T-helper 1 cell (primary cell): Measurements from ENCODE around the gene CLEC4G.

ENCODE experiments used
- DNase-seq, 5 donors: peaks; one replicate each; pipeline ENCODE4 v3.0.0-alpha.2; 2012 to 2020

The CLEC4G gene

DNA sequence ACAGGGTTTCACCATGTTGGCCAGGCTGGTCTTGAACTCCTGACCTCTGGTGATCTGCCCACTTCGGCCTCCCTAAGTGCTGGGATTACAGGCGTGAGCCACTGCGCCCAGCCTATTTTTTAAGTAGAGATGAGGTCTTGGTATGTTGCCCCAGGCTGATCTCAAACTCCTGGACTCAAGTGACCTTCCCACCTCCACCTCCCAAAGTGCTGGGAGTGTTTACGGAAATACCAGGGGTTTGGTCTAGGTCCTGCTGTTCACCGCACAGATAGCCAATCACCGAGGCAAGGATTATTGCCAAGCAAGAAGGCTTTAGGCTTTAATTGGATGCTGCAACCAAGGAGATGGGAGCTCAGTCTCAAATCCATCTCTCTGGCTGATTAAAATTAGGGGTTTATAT is 11.6 kb downstream of the CLEC4G start:
- no peak for DNase-seq

GRCh38 chr19:7718668-7719067 is 13.2 kb downstream of the CLEC4G start:
- DNase-seq: peak in 1 of 5 donors; percentile 35

DNA sequence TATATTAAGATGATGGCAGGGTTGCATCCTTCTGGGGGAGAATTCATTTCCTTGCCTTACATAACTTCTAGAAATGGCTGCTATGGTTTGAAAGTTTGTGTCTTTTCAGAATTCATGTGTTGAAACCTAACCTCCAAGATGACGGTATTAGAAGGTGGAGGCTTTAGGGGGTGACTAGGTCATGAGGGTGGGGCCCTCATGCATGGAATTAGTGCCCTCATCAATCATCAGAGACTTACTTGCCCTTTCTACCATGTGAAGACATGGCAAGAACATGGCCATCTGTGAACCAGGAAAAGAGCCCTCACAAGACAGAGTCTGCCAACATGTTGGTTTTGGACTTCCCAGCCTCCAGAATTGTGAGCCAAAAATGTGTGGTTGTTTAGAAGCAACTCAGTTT is 15.1 kb downstream of the CLEC4G start:
- DNase-seq: no peak

DNA sequence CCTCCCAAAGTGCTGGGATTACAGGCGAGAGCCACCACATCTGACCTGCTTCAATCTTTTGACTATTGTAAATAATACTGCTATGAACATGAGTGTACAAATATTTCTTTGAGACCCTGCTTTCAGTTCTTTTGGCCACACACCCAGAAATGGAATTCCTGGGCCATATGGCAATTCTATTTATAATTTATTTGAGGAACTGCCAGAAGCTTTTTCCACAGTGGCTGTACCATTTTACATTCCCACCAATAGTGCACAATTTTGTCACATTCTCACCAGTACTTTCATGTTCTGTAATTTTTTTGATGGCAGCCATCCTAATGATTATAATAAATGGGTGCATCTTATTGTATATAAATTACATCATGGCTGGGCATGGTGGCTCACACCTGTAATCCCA is 16.2 kb downstream of the CLEC4G start:
- DNase-seq: no peak

- DNase-seq: no peak
Measured at GRCh38 chr19:7710616-7711015, 21.3 kb downstream of the CLEC4G start.

DNA sequence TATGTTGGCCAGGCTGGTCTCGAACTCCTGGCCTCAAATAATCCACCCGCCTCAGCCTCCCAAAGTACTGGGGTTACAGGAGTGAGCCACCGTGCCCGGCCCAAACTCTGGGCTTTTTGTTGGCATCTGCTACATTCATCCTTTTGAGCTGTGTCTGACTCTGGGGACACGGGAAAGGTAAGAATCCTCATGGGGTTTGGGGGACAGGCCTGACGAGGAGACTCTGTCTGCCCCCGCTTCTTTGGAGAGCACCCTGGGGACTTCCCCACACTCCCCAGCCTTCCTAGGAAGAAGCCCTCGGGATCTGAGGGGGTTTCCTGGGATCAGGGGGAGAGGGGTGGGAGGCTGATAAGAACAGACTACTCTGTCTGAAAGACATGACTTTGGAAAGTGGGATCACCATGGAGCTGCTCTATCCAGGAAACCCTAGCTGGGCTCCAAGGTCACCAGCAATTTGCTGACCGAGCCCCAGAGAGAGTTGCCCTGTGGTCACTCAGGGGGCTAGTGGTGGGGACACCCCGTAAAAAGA is 21.9 kb downstream of the CLEC4G start:
- DNase-seq: no peak

- DNase-seq: no peak
Measured at GRCh38 chr19:7706955-7707456, 24.9 kb downstream of the CLEC4G start.

GRCh38 chr19:7706188-7706954 is 25.5 kb downstream of the CLEC4G start:
- no peak for DNase-seq

- DNase-seq: peak; percentile 27 to 71 (median 56)
Measured at GRCh38 chr19:7705387-7706187, 26.3 kb downstream of the CLEC4G start.

DNA sequence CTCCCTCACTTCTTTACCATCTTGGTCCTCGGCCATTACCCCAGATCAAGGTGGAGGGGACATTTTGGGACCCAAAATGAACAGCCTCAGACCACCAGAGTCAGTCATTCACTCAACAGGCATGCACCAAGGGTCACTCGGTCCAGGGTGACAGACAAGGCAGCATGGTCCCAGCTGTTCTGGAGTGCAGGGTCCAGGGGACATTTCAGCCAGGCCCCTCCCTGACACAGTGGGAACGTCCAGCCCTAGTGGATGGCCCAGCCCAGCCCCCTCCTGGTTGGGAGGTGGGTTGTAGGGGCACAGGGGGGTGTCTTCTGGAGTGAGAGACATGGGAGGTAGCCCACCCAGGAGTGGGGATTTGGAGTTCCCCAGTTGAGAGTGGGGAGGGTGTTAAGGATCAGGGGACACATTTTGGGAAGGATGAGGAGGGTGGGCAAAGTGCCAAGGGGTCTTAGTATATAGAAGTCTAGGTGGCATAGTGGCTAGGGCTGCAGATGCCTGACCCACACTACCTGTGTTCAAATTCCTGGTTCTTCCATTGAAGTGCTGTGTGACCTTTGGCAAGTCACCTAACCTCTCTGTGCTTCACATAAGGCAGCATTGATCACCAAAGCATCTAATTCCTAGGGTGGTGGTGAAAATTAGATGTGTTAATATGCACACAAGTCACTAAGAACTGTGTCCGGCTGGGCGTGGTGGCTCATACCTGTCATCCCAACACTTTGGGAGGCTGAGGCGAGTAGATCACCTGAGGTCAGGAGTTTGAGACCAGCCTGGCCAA is 27.4 kb downstream of the CLEC4G start:
- no peak for DNase-seq

- no peak for DNase-seq
Measured at GRCh38 chr19:7703332-7703731, 28.6 kb downstream of the CLEC4G start.

- no peak for DNase-seq
Measured at GRCh38 chr19:7701654-7702457, 30.1 kb downstream of the CLEC4G start, which contains the start of gene FCER2. Gene FCER2, minus strand, starts transcription at chr19:7702131. Its CDS starts 2,371 bp downstream, at chr19:7699760.

DNA sequence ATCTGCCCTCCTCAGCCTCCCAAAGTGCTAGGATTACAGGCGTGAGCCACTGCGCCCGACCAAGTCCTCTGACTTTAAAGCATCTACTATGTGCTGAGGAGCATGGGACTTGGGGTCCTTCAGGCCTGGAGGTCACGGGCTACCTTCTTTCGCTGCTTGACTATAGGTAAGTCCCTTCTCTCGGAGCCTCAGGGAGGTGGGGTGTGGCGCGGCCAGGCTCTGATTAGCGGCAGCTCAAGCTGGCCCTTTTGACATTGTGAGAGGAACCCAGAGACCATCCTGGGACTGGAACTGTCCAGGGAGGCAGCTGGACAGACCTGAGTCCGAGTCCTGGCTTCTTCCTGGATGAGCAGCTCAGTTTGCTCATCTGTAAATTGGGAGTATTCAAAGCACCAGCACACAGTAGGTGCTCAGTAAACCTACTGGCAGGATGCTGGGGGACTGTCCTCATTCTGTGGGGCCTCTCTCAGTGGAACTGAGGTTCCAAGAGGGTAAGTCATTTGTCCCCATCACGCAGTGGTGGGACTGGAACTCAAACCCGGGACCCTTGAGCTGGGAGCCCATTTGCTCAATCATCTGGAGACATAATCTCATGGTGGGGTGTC is 30.8 kb downstream of the CLEC4G start:
- no peak for DNase-seq

GRCh38 chr19:7699417-7700401 is 32.2 kb downstream of the CLEC4G start:
- DNase-seq: peak in 1 of 5 donors; percentile 35

DNA sequence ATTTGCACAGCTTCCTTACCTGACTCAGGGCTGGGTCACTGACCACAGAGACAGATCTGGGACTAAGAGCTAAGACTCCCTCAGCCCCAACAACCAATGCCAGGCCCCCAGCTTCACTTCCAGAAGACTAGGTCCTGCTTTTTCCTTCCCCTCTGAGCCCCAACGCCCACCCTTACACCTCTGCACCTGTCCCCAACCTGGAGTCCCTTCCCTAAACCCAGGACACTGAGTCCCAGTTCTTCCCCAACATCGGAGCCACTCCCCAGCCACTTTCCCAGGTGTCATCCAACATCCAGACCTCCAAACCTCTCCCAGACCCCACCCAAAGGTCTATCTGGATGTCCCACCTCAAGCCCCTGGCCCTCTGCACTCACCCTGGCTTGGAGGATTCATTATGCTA is 32.9 kb downstream of the CLEC4G start:
- no peak for DNase-seq

GRCh38 chr19:7698583-7698982 is 33.3 kb downstream of the CLEC4G start:
- no peak for DNase-seq

DNA sequence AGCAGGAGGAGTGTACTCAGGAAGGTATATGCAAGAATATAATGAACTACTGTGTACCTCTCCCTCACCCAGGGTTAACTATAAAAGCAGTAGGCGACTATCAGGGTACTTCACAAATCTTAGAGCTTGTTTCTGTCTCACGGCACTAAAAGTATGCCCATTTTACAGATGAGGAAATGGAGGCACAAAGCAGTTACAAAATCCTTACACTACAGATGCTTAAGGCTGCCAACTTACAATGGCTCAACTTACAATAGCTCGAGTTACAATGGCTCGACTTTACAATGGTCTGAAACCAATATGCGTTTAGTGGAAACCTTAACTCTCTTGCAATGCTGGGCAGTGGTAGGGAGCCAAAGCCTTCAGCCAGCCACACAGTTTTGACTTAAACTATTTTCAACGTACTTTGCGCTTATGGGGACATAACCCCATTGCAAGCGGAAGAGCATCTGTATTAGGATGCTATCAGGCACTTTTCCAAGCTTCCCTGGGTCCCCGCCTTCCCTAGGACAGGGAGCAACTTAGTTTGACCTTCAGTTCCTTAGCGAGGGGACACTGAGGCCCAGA is 34.1 kb downstream of the CLEC4G start:
- DNase-seq: no peak

DNA sequence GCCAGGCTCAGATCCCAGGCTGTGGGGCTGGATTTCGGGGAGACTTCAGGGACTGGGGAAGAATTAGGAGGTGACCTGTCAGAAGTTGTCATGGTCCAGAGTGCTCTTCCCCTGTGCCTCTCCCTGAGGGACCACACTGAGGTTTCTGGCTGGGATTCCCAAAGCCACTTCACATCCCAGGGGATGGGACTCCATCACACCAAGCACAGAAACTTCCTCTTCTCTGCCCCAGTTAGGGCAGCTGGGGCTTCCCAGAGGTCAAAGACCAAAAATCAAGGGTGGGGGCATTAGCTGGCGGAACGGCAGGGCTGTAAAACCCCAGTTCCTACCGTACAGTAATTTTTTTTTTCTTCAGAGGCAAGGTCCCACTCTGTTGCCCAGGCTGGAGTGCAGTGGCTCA is 37.4 kb downstream of the CLEC4G start:
- DNase-seq: no peak

GRCh38 chr19:7692417-7693088 is 39.4 kb downstream of the CLEC4G start:
- peak in 1 of 5 donors; percentile 27 for DNase-seq
